ENCODE results near the gene RAI14. TPM values are rescaled to one million over a fixed set of nuclear protein-coding genes. Genes with fewer than 3 reads are reported as not detected.

Gene RAI14
- total RNA-seq, 1 donor from 2014 or later: 259 TPM

- Mint-ChIP-seq H3K4me1 (ENCODE audit: low read depth, unreplicated experiment) (no peaks in the 10 kb centered on the region), H3K27me3 (ENCODE audit: unreplicated experiment) (peaks cover 4% of the 10 kb centered on the region), H3K9me3 (ENCODE audit: unreplicated experiment) (peaks cover 12% of the 10 kb centered on the region), H3K27ac (ENCODE audit: unreplicated experiment) (no peak overlapping the region), H3K36me3 (ENCODE audit: unreplicated experiment) (no peaks in the 10 kb centered on the region), H3K4me3 (ENCODE audit: unreplicated experiment) (no peak overlapping the region)
- DNase-seq: no peak
- TF ChIP-seq CTCF (IDR thresholded peaks at IDR 0.05; ENCODE audit: partially characterized antibody, unreplicated experiment): no peak
Measured at GRCh38 chr5:34833976-34834793, 178.1 kb downstream of the RAI14 start.

GRCh38 chr5:34834794-34835089 lies 178.6 kb downstream of the RAI14 start:
- peaks cover 16% of the 10 kb centered on the region for H3K9me3 Mint-ChIP-seq (ENCODE audit: unreplicated experiment)
- H3K27me3 Mint-ChIP-seq (ENCODE audit: unreplicated experiment): peaks cover 9% of the 10 kb centered on the region
- H3K4me1 Mint-ChIP-seq (ENCODE audit: low read depth, unreplicated experiment): no peaks in the 10 kb centered on the region
- H3K36me3 Mint-ChIP-seq (ENCODE audit: unreplicated experiment): no peaks in the 10 kb centered on the region
- no peak overlapping the region for H3K4me3 Mint-ChIP-seq (ENCODE audit: unreplicated experiment)
- TF ChIP-seq CTCF (IDR thresholded peaks at IDR 0.05; ENCODE audit: partially characterized antibody, unreplicated experiment): no peak
- no peak overlapping the region for H3K27ac Mint-ChIP-seq (ENCODE audit: unreplicated experiment)
- no peak for DNase-seq

DNA sequence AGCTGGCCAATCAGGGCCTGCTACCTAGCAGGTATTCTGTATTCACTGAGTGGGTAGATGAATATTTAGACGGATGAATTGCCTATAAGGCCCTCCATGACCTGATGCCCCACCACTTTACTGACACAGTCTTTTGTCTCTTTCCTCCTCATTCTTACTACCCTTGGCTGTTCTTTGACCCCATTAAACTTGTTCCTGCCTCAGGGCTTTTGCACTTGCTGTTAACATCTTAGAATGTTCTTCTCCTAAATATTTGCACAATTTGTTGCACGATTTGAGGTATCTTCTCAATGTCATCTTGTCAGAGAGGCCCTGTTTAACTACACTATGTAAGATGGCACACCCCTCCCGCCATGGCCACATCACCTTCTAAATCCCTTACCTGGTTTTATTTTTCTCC lies 179.5 kb downstream of the RAI14 start:
- Mint-ChIP-seq H3K4me1 (ENCODE audit: low read depth, unreplicated experiment) (no peaks in the 10 kb centered on the region), H3K27ac (ENCODE audit: unreplicated experiment) (no peak overlapping the region), H3K9me3 (ENCODE audit: unreplicated experiment) (peaks cover 16% of the 10 kb centered on the region), H3K27me3 (ENCODE audit: unreplicated experiment) (peaks cover 10% of the 10 kb centered on the region), H3K4me3 (ENCODE audit: unreplicated experiment) (no peak overlapping the region), H3K36me3 (ENCODE audit: unreplicated experiment) (no peaks in the 10 kb centered on the region)
- DNase-seq: no peak
- TF ChIP-seq CTCF (IDR thresholded peaks at IDR 0.05; ENCODE audit: partially characterized antibody, unreplicated experiment): no peak

GRCh38 chr5:34838785-34839714 lies 182.9 kb downstream of the RAI14 start, which contains the start of gene TTC23L:
TSS of gene TTC23L (plus strand) at chr5:34839164. CDS start at chr5:34840672, 1,508 bp downstream.
- Mint-ChIP-seq H3K4me1 (ENCODE audit: low read depth, unreplicated experiment) (no peaks in the 10 kb centered on the region), H3K27ac (ENCODE audit: unreplicated experiment) (peak within 1 kb of the TSS; percentile 54), H3K9me3 (ENCODE audit: unreplicated experiment) (peaks cover 12% of the 10 kb centered on the region), H3K27me3 (ENCODE audit: unreplicated experiment) (peaks cover 10% of the 10 kb centered on the region), H3K4me3 (ENCODE audit: unreplicated experiment) (peak within 1 kb of the TSS; percentile 95), H3K36me3 (ENCODE audit: unreplicated experiment) (no peaks in the 10 kb centered on the region)
- DNase-seq: peak; percentile 83
- TF ChIP-seq CTCF (IDR thresholded peaks at IDR 0.05; ENCODE audit: partially characterized antibody, unreplicated experiment): no peak

All from glutamatergic neuron (in vitro differentiated cells).